ENCODE results near the gene TYW1.
"Not testable (repeated sequence)": the region's sequence is repeated elsewhere in the genome, so short reads cannot be mapped to it uniquely, and the experiment has no call there.

TYW1 gene

GRCh38 chr7:67130766-67131165 is 134.1 kb downstream of the TYW1 start:
- DNase-seq (ENCODE audit: low read depth): not testable (repeated sequence)

GRCh38 chr7:67134912-67135311 is 138.3 kb downstream of the TYW1 start:
- DNase-seq (ENCODE audit: low read depth): not testable (repeated sequence)

DNA sequence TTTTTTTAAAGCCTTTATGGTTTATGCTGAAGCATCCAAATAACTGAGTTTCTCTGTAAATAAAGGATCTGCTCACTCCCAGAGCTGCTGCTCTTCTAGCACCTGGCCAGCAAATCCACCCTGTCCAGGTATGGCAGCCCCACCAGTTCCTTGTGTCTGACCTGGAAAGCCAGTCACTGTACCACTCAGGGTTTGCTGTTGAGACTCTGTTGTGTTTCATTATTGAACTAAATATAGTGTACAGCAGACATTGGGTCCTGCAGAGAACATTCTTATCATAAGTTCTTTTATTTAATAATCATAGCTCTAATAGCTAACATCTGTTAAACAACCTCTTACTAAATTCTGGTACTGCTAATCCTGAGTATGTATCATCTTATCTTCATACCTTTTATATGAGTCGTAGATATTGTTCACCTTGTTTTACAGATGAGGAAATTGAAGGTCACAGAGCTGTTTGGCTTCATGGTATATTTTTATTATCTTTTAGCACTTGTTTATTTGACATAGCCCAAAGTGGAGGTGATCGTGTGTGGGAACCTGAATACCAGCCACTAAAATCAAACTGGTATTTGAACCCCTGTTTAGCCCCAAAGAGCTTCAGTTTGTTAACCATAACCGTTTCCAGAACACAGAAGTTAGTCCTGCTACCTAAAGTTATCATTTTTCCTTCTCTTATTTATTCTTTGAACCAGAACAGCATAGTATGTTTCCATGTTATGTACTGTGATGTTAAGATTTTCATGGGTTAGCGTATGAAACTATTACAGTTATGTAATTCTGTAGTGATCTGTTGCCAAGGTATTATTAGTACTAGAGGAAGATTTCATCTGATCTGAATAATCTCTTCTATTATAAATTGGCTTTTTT is 139.2 kb downstream of the TYW1 start:
- DNase-seq (ENCODE audit: low read depth): not testable (repeated sequence)

DNA sequence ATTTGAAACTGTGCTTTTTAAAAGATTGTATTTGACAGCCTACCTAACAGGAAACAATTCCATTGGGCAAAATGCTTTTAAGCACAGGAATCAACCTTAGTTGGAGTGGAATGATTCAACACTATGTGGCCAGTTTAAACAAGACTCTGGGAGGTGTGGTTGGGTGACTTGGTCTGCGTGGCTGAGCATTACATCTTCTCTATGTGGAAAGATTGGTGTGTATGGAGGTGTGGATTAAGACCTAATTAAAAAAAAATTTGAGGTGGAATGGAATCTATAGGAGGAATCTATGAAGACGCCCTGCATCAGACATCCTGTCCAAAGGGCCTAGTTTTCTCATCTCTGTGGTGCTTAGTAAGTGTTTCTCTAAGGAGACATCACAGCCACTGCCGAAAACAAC is 140.9 kb downstream of the TYW1 start:
- DNase-seq (ENCODE audit: low read depth): not testable (repeated sequence)

DNA sequence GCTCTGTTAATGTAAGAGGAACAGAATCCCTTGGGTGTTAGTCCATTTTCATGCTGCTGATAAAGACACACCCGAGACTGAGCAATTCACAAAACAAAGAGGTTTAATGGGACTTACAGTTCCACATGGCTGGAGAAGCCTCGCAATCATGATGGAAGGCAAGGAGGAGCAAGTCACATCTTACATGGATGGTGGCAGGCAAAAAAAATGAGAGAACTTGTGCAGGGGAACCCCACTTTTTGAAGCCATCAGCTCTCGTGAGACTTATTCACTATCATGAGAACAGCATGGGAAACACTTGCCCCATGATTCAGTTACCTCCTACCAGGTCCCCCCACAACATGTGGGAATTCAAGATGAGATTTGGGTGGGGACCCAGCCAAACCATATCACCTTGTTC is 143.2 kb downstream of the TYW1 start:
- DNase-seq (ENCODE audit: low read depth): not testable (repeated sequence)

- not testable (repeated sequence) for DNase-seq (ENCODE audit: low read depth)
Observed at GRCh38 chr7:67141001-67141400, 144.4 kb downstream of the TYW1 start.

DNA sequence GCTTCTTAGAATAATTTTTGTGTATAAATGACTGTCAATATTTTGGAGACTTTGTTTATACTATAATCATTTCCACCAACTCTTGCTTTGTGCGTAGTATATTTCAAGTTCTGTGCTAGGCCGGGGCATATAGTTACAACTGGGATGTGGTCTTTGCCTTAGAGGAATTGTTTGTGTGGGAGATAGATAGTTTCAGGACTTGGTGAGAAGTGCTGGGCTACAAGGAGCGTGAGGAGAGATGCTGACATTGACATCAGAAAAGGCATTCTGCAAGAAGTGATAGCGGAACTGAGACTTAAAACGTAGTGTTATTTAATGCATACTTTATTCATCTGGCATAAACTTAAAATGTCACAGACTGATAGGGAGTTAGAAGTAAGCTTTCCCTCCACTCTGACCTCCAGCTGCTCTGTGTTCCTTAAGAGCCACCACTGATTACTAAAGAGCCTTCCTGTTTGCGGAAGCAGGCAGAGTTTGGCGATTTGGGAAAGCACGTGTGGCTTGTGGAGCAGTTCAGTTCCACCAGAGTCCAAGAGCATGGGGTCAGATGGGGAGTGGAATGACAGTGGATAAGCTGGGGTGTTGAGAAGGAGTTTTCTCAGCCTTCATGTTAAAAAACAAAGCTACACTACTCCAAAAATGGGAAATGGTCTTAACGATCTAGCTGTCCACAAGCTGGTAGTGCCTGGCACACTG is 146.6 kb downstream of the TYW1 start:
- not testable (repeated sequence) for DNase-seq (ENCODE audit: low read depth)

DNA sequence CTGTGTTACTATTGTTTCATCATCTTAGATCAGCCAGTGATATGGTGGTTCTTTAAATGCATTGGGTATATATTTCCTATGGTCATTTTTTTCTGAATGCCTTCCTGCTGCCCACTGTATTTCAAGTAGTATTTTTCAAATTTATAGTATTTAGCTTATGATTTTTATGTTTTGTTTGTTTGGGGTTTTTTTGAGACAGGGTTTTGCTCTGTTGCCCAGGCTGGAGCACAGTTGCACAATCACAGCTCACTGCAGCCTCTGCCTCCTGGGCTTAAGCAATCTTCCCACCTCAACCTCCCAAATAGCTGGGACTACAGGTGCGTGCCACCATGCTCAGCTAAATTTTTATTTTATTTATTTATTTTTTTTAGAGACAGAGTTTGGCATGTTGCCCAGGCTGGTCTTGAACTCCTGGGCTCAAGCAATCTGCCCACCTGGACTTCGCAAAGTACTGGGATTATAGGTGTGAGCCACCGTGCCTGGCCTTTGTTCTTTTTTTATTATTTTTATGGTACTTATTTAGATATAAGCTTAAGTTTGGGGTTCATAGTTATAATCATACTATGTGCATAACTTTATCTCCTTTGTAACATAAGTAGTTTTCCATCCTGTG is 149.1 kb downstream of the TYW1 start:
- DNase-seq (ENCODE audit: low read depth): not testable (repeated sequence)

GRCh38 chr7:67149131-67149530 is 152.5 kb downstream of the TYW1 start:
- not testable (repeated sequence) for DNase-seq (ENCODE audit: low read depth)

DNA sequence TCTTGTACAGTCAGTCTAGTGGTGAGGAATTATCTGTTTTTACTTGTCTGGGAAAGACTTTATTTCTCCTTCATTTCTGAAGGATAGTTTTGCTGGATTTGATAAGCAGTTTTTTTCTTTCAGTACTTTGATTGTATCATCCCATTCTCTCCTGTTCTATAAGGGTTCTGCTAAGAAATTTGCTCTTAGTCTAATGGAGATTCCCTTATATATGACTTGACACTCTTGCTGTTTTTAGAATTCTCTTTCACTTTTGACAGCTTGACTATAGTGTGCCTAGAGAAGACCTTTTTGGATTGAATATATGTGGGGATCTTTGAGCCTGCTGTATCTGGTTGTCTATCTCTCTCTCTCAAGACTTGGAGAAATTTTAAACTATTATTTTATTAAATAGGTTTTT is 157.7 kb downstream of the TYW1 start:
- not testable (repeated sequence) for DNase-seq (ENCODE audit: low read depth)

- DNase-seq (ENCODE audit: low read depth): not testable (repeated sequence)
Observed at GRCh38 chr7:67156064-67156463, 159.4 kb downstream of the TYW1 start.

GRCh38 chr7:67163285-67163684 is 166.7 kb downstream of the TYW1 start:
- DNase-seq (ENCODE audit: low read depth): not testable (repeated sequence)

GRCh38 chr7:67171151-67171550 is 174.5 kb downstream of the TYW1 start:
- not testable (repeated sequence) for DNase-seq (ENCODE audit: low read depth)

- not testable (repeated sequence) for DNase-seq (ENCODE audit: low read depth)
Observed at GRCh38 chr7:67176730-67177129, 180.1 kb downstream of the TYW1 start.

GRCh38 chr7:67178915-67179688 is 182.5 kb downstream of the TYW1 start:
- DNase-seq (ENCODE audit: low read depth): not testable (repeated sequence)

DNA sequence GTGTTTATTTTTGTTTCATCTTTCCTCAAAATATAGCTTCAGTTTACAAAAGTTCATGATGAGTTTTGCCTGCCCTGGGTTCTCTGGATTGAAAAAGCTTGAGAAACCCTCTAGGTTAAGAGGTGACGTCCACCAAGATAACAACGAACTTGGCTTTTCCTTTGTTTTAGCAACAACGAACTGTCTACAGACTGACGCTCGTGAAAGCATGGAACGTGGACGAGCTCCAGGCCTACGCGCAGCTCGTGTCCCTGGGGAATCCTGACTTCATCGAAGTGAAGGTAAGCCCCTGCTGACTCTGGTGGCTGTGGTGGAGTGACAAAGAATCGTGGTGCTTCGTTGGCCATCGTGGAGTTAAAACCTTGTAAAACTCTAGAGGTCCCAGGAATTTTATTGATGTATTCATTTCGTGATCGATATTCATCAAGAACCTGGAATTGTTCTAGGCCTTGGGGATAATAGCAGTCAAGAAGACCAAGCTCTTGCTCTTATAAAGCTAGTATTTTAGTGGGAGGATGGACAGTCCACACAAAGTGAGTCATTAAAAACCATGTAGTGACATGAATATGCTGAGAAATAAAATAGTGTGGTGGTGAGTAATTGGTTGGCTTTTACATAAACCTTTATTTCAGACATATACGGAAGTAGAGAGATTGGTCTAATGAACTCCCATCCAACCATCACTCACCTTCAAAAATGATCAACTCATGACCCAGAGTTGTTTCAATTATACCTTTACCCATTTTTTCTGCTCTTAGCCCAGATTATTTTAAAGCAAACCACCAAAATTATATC is 186.5 kb downstream of the TYW1 start:
- not testable (repeated sequence) for DNase-seq (ENCODE audit: low read depth)

GRCh38 chr7:67184912-67185659 is 188.5 kb downstream of the TYW1 start:
- not testable (repeated sequence) for DNase-seq (ENCODE audit: low read depth)

DNA sequence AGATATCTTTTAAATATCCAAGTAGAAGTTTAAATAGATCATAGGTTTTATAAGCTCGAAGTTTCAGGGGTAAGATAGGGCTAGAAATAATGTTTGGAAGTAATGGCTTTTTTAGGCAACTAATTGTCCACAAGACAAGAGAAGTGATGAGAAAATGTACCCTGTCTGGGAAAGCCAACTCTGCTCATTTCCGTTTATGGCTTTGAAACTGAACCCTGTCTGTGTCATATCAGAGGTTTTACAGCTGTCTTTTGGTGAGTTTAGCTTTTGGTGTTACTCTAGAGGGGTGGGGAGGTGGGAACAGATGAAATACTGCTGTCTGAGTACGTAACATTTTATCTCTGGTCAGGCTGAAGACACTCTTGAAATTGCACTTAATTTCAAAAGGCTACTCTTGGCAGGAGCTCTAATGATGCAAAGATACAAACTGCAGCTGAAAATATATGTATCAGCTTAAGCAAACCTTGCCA is 189.1 kb downstream of the TYW1 start:
- not testable (repeated sequence) for DNase-seq (ENCODE audit: low read depth)

DNA sequence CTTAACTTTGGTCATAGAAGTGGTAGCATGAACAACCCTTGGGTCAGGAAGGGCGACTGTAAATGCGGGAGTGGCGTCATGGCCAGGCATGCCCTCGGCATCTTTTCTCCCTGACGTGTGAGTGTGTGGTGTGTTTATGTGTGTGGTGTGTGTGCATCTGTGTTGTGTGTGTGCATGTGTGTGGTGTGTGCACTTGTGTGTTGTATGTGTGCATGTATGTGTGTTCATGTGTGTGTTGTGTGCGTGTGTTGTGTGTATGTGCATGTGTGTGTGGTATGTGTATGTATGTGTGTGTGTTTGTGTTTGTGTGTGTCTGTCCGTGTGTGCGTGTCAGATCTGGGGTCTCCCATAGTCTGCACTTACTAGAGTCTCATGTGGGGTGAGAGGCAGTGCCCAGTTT is 192.5 kb downstream of the TYW1 start:
- DNase-seq (ENCODE audit: low read depth): not testable (repeated sequence)

Measured in fibroblast of the conjunctiva (primary cell).